HAP-1 (cell line): ENCODE measurements around the gene FES.
"Not testable (repeated sequence)": the region's sequence is repeated elsewhere in the genome, so short reads cannot be mapped to it uniquely, and the experiment has no call there.

ENCODE experiments used
- DNase-seq, 2 experiments: peaks; one replicate each; pipeline ENCODE4 v3.0.0-alpha.2; 2016 to 2020; ENCODE audit warnings: low spot score in 2 of 2
- H3K27me3 ChIP-seq: fragments of 250-450 bp; sonication (Bioruptor Pico); 2 replicates; pipeline ENCODE4 v1.5.1; 2020; ENCODE audit warnings: low read depth, mild to moderate bottlenecking, moderate library complexity
- H3K36me3 ChIP-seq: fragments of 250-450 bp; sonication (Bioruptor Pico); replicated peaks from 2 replicates; pipeline ENCODE4 v1.5.1; 2020; ENCODE audit warnings: mild to moderate bottlenecking
- H3K4me1 ChIP-seq: fragments of 250-450 bp; sonication (Bioruptor Pico); 2 replicates; pipeline ENCODE4 v1.5.1; 2020; ENCODE audit warnings: mild to moderate bottlenecking
- H3K4me3 ChIP-seq: fragments of 250-450 bp; sonication (Bioruptor Pico); 2 replicates; pipeline ENCODE4 v1.5.1; 2020; ENCODE audit warnings: mild to moderate bottlenecking, moderate library complexity
- H3K9me3 ChIP-seq: fragments of 250-450 bp; sonication (Bioruptor Pico); 2 replicates; pipeline ENCODE4 v1.5.1; 2020; ENCODE audit warnings: mild to moderate bottlenecking, moderate library complexity
- in situ Hi-C: fragments of 300-500 bp; cut with MboI; formaldehyde crosslinking; loops from 3 replicates; pipeline ENCODE4 v1.14.3; 2020; ENCODE audit warnings: low sequenced_read_pairs, inconsistent platforms, mixed read lengths

The FES gene

GRCh38 chr15:90916461-90916860 lies 32.2 kb downstream of the FES start:
- no peak overlapping the region for H3K4me3 ChIP-seq
- DNase-seq = no peak
- peaks cover 83% of the 10 kb centered on the region for H3K36me3 ChIP-seq
- no peaks in the 10 kb centered on the region for H3K9me3 ChIP-seq
- H3K4me1 ChIP-seq = no peaks in the 10 kb centered on the region
- in situ Hi-C loops = no loop called here
- H3K27me3 ChIP-seq = no peaks in the 10 kb centered on the region

DNA sequence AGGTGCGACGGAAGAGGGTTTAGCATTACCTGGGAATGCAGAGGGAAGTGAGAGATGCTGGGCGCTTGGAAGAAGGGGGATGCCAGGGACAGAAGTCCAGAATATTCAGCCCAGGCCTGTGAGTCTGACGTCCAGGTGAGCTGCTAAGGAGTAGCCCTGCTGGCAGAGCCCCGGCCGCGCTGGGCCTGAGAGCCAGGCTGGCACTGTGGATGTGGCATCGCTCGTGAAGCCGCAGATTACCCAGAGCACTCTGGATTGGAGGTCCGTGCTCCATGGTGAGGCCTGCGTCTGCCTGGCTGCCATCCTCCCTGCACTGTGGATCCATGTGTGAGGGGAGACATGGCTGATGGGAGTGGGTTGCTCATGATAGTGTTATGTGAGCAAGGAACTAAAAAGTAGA lies 33.3 kb downstream of the FES start:
- H3K4me3 ChIP-seq = no peak overlapping the region
- no peaks in the 10 kb centered on the region for H3K9me3 ChIP-seq
- in situ Hi-C loops = no loop called here
- no peaks in the 10 kb centered on the region for H3K4me1 ChIP-seq
- no peaks in the 10 kb centered on the region for H3K27me3 ChIP-seq
- peaks cover 74% of the 10 kb centered on the region for H3K36me3 ChIP-seq
- no peak for DNase-seq

DNA sequence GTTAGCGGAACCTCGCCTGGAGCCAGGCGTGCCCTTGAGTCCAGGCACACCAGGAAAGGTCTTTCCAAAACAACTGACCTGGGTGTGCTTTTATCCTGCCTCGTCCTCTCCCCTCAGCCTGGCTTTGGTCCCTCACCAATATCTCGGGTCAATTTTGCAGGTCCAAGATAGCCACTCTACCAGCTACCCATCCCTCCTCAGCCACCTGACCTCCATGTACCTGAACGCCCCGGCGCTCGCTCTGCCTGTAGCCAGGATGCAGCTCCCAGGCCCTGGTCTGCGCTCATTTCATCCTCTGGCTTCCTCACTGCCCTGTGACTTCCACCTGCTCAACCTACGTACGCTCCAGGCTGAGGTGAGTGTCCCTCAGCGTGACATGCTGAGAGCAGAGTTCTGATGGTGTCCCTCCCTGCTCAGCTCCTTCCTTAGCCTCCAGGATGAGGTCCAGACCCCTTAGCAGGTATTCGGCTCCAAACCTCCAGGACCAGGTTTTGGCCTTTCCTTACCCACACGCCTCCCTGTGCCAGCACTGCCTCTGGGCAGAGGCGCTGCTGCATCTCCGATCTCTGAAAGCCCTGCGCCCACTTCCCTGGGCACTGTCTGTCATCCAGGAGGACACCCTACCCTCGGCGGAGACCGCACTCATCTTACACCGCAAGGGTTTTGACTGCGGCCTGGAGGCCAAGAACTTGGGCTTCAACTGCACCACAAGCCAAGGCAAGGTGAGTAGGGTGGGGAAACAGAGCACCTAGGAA lies 33.9 kb downstream of the FES start:
- in situ Hi-C loops = no loop called here
- Histone ChIP-seq H3K4me3 (no peak overlapping the region), H3K4me1 (no peaks in the 10 kb centered on the region), H3K27me3 (no peaks in the 10 kb centered on the region), H3K36me3 (peaks cover 69% of the 10 kb centered on the region), H3K9me3 (no peaks in the 10 kb centered on the region)
- no peak for DNase-seq

GRCh38 chr15:90918835-90919234 lies 34.5 kb downstream of the FES start:
- DNase-seq = no peak
- Histone ChIP-seq H3K27me3 (no peaks in the 10 kb centered on the region), H3K9me3 (no peaks in the 10 kb centered on the region), H3K36me3 (peaks cover 63% of the 10 kb centered on the region), H3K4me3 (no peak overlapping the region), H3K4me1 (no peaks in the 10 kb centered on the region)
- in situ Hi-C loops = no loop called here

GRCh38 chr15:90921887-90922286 lies 37.6 kb downstream of the FES start:
- in situ Hi-C loops = no loop called here
- Histone ChIP-seq H3K4me1 (no peaks in the 10 kb centered on the region), H3K27me3 (no peaks in the 10 kb centered on the region), H3K9me3 (no peaks in the 10 kb centered on the region), H3K36me3 (peaks cover 47% of the 10 kb centered on the region), H3K4me3 (no peak overlapping the region)
- DNase-seq = no peak

DNA sequence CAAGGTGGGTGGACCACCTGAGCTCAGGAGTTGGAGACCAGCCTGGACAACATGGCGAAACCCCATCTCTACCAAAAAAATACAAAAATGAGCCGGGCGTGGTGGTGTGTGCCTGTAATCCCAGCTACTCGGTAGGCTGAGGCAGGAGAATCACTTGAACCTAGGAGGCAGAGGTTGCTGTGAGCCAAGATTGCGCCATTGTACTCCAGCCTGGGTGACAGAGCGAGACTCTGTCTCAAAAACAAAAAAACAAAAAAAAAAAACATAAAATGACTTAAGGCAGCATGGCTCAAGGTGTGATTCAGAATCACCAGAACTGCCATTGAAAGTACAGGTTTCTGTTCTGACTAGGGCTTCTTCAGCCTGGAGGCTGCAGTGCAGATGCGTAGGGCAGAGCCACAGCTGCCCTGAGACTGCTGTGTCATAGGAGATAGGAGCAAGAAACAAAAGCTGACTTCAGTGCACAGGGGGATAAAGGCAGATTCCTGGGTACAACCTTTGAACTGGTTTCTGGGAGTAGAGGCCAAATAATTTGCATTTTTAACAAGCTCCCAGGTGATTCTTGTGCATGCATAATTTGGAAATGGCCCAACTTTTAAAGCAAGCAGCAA lies 38.5 kb downstream of the FES start:
- H3K4me3 ChIP-seq, H3K9me3 ChIP-seq, H3K27me3 ChIP-seq, DNase-seq, H3K4me1 ChIP-seq, in situ Hi-C loops: not testable (repeated sequence)
- peaks cover 38% of the 10 kb centered on the region for H3K36me3 ChIP-seq

GRCh38 chr15:90924375-90924774 lies 40.1 kb downstream of the FES start:
- no peak overlapping the region for H3K4me3 ChIP-seq
- no peaks in the 10 kb centered on the region for H3K9me3 ChIP-seq
- peaks cover 6% of the 10 kb centered on the region; the same call in 1 of the 2 replicates for H3K4me1 ChIP-seq
- H3K36me3 ChIP-seq = peaks cover 22% of the 10 kb centered on the region
- DNase-seq = no peak
- no peaks in the 10 kb centered on the region for H3K27me3 ChIP-seq
- in situ Hi-C loops = no loop called here

- DNase-seq, H3K36me3 ChIP-seq, H3K27me3 ChIP-seq, H3K4me3 ChIP-seq, H3K9me3 ChIP-seq, in situ Hi-C loops: not testable (repeated sequence)
- H3K4me1 ChIP-seq = peaks cover 15% of the 10 kb centered on the region
These were observed 42.5 kb downstream of the FES start for GRCh38 chr15:90926766-90927165.

DNA sequence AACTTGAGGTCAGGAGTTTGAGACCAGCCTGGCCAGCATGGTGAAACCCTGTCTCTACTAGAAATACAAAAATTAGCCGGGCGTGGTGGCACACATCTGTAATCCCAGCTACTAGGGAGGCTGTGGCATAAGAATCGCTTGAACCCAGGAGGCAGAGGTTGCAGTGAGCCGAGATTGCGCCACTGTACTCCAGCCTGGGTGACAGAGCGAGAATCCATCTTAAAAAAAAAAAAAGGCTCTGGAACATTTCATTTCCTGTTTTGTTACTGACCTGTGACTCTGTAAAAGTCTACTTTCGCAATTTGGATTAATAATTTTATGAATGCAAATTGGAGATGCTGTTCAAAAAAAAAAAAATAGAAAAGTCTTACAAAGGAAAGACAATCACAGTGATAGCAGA lies 43.8 kb downstream of the FES start:
- H3K36me3 ChIP-seq, in situ Hi-C loops, H3K27me3 ChIP-seq, DNase-seq, H3K4me3 ChIP-seq, H3K9me3 ChIP-seq: not testable (repeated sequence)
- peaks cover 18% of the 10 kb centered on the region for H3K4me1 ChIP-seq

GRCh38 chr15:90929246-90930019 lies 45.1 kb downstream of the FES start:
- H3K27me3 ChIP-seq = no peaks in the 10 kb centered on the region

GRCh38 chr15:90930861-90931574 lies 46.7 kb downstream of the FES start:
- no peaks in the 10 kb centered on the region for H3K27me3 ChIP-seq
- peaks cover 28% of the 10 kb centered on the region for H3K4me1 ChIP-seq
- peak overlapping the region; percentile 84 for H3K4me3 ChIP-seq
- in situ Hi-C loops = no loop called here
- no peaks in the 10 kb centered on the region for H3K36me3 ChIP-seq
- peak in 1 of 2 experiments; percentile 26 for DNase-seq
- no peaks in the 10 kb centered on the region for H3K9me3 ChIP-seq

More at GRCh38 chr15:90929246-90930019, 45.1 kb downstream of the FES start:
- H3K4me3 ChIP-seq = peak overlapping the region; percentile 55
- H3K9me3 ChIP-seq = no peaks in the 10 kb centered on the region
- H3K4me1 ChIP-seq = peaks cover 22% of the 10 kb centered on the region
- no peaks in the 10 kb centered on the region for H3K36me3 ChIP-seq
- in situ Hi-C loops = no loop called here
- no peak for DNase-seq

DNA sequence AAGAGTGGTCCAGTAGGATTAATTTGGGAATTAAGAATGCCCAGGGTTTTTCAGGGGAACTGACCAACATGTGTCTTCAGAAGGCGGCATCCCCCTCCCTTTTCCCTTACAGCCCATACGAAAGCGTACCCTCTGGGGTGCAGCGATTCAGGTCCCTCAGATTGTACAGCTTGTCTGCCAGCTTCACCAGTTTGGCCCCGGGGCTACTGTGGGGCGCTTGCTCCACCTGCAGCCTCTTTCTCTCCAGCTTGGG lies 47.2 kb downstream of the FES start:
- in situ Hi-C loops = no loop called here
- peak overlapping the region; percentile 84 for H3K4me3 ChIP-seq
- DNase-seq = no peak
- H3K36me3 ChIP-seq = no peaks in the 10 kb centered on the region
- peaks cover 33% of the 10 kb centered on the region for H3K4me1 ChIP-seq
- no peaks in the 10 kb centered on the region for H3K9me3 ChIP-seq
- H3K27me3 ChIP-seq = no peaks in the 10 kb centered on the region

DNA sequence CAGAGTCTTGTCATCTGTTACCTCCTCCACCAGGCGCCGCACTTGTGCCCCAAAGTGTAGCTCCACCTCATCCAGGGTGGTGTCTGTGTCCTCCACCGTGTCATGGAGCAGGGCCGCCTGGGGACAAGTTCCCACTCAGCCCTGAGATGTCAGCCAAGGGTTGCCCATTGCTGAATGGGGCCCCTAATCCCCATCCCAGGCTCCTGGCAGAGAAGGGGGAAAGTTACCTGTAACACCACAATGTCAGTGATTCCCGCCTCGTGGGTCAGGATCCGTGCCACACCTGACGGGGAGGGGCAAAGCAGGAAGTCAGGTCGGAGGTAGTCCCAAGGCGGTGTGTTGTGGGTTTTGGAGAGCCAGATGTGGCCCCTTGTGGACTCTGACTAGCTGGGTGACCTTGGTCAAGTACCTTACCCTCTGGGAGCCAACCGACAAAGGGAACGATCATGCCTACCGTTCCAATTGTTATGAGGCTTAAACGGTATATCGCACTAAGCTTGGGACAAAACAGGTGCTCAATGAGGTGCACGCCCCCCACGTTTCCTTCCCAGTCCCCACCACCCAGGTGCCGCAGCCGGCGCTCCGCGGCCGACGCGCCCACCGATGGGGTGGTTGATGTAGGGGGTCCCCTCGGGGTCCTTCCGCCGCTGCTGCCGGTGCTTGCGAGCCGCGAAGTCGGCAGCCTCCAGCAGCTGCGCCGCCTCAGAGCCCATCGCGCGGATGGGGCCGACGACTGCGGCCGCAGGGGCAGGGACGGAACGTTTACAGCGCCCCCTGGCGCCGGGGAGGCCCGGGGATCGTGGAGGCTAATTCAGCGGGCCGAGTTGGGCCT lies 47.7 kb downstream of the FES start, which contains the start of gene HDDC3:
HDDC3 (minus strand) TSS at position 722 of the 832 bp plus-strand sequence; CDS start at position 713, 9 bp downstream.
- H3K27me3 ChIP-seq = no peaks in the 10 kb centered on the region
- in situ Hi-C loops = no loop called here
- no peaks in the 10 kb centered on the region for H3K36me3 ChIP-seq
- peaks cover 37% of the 10 kb centered on the region for H3K4me1 ChIP-seq
- peak within 1 kb of the TSS; percentile 84 for H3K4me3 ChIP-seq
- H3K9me3 ChIP-seq = no peaks in the 10 kb centered on the region
- peak; percentile 86 to 95 for DNase-seq
